Measurements from ENCODE around the gene TNFRSF9.
"Not testable (repeated sequence)": the region's sequence is repeated elsewhere in the genome, so short reads cannot be mapped to it uniquely, and the experiment has no call there.

TNFRSF9 gene

GRCh38 chr1:7960165-7960564 is 19.5 kb upstream of the TNFRSF9 start:
- DNase-seq, result peak; percentile 12

DNA sequence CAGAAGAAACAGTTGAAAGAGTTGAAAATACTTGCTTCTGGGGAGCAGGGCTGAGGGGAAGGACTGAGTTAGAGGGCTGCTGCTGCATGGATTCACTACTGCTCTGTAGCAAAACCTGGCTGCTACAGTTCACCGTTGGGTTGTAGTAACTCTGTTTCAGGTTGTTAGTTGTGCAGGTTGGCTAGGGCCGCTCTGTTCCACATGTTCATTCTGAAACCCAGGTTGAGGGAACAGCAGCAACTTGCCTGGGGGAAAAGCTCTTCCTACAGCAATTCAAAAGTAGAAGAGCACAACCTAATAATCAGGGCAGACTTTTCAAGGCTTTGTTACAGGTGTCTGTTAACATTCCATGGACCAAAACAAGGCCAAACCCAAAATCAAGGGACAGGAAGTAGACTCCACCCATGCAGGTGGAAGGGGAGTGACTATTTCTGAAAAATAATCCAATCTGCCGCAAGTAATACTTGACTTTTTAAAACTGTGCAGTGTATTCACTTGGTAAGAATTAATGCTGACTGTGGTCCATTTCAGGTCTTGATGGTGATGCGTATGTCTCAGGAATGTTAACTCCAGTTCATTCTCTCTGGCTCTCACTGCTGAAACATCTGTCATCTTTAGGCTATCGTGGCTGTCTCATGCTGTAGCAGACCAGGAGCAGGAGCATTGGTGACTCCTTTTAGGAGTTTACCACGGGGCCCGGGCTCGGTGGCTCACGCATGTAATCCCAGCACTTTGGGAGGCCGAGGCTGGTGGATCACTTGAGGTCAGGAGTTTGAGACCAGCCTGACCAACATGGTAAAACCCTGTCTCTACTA is 15.8 kb upstream of the TNFRSF9 start:
- DNase-seq, result no peak

GRCh38 chr1:7954683-7955082 is 14.0 kb upstream of the TNFRSF9 start:
- DNase-seq, result peak; percentile 28

DNA sequence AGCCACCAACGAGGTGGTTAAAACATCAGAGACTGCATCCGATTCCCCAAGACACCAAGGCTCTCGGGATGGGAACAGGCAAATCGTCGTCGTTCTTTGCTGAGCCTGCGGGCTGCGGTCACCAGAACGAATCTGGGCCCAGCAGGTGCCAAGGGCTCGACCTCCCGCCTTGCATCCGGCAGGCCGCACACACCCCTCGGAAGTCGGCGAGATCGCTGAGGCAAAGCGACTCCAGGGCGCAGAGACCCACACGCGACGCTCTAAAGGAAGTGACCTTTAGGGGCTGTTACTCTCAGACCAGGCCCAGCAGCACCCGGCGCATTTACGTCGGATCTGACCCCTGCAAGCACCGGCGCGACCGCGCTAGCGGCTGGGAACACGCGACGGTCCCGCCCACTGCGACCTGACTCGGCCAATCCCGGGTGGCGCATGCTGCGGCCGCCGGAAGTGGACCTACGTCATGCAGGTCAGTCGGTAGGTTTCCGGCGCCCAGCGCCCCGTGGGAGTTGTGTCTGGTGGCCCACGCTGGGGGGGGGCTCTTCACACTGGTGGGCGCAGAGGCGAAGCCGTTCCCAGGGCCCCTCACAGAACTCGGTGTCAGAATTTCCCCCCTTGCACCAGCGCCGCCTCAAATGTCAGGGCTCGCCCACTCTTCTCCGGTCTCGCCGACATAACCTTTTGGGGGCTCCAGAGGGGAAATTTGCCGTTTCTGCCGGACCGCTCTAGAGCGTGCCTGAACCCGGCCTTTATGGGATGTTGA is 13.4 kb upstream of the TNFRSF9 start:
- DNase-seq, result peak; percentile 92

DNA sequence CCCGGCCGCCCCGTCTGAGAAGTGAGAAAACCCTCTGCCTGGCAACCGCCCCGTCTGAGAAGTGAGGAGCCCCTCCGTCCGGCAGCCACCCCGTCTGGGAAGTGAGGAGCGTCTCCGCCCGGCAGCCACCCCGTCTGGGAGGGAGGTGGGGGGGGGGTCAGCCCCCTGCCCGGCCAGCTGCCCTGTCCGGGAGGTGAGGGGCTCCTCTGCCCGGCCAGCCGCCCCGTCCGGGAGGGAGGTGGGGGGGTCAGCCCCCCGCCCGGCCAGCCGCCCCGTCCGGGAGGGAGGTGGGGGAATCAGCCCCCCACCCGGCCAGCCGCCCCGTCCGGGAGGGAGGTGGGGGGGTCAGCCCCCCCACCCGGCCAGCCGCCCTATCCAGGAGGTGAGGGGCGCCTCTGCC is 12.2 kb upstream of the TNFRSF9 start:
- not testable (repeated sequence) for DNase-seq

DNA sequence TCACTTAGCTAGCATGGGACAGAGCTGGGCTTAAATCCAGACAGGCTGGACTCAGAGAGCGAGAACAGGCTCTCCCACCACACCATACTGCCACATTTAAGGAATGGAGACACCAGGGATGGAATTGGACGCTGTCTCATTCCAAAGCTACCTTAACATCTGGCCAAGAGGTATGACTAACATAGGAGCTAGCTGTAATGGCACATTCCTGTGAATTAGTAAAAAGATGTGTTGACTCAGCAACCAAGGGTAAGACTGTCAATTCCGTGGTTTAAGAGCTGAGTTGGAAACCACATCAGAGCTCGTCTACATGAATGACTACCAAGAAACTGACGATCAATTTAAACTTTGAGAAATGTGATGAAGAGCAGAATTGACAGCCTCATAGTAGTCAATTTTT is 8.3 kb upstream of the TNFRSF9 start:
- DNase-seq, result no peak

DNA sequence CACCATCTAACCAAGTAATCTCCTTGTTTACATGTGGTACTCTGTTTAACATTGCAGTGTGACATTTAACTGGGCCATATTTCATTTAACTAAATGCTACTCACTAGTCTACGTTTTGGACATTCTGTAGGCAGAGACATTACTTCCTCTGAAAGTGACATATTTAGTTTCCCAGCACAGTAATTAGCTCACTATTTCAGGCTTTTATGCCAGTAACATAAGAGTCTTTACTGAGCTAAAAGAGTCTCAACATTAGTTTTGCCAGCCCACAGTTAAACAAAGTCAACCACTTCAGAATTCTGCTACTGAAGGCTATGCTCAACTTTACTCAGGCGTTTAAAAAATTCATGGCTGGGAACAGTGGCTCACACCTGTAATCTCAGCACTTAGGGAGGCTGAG is 2.6 kb upstream of the TNFRSF9 start:
- no peak for DNase-seq

- peak; percentile 39 for DNase-seq
Observed at GRCh38 chr1:7942214-7942921, 1.7 kb upstream of the TNFRSF9 start.

GRCh38 chr1:7941437-7941793 is 776 bp upstream of the TNFRSF9 start:
- no peak for DNase-seq

GRCh38 chr1:7940034-7940433 is 605 bp downstream of the TNFRSF9 start:
- DNase-seq, result no peak

DNA sequence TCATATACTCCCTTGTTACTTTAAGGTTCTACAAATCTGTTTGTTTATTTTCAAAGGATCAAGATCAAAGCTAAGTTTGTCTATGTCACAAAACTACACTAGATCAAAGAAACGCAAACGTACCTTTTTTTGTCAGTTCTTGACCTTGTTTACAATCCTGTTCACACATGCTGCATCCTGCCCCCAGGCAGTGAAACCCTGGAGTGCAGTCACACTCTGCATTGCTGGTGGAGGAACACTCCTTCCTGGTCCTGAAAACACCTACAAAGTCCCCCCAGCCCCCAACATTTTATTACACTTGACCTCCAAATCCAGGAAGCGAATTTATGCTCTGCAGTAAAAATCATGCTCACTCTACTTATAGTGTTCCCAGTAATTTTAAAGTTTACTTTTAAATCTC is 2.6 kb downstream of the TNFRSF9 start:
- no peak for DNase-seq

DNA sequence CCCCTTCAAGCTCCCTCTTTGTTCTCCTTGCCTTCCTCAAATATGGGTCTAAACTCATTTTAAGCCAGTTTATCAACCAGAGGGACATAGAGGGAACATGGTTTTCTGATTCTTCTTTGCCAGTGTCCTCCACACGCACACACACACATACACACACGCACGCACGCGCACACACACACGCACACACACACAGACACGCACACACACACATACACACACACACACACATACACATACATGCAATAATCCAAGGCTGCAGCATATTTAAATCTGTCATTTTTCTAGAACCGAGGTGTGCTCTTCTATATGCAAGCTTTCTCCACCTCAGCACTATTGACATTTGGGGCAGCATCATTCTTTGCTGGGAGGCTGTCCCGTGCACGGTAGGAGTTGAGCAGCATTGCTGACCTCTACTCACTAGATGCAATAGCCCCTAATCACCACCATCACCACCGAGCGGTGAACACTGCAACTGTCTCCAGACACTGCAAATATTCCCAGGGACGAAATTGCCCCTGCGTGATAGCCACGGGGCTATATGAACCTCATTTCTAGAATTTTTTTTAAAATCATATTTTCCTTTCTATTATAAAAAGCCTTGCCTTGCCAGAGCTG is 8.0 kb downstream of the TNFRSF9 start:
- no peak for DNase-seq

GRCh38 chr1:7931446-7931812 is 9.2 kb downstream of the TNFRSF9 start:
- no peak for DNase-seq

- peak; percentile 7 for DNase-seq
Observed at GRCh38 chr1:7930645-7931445, 9.8 kb downstream of the TNFRSF9 start.

- no peak for DNase-seq
Observed at GRCh38 chr1:7929637-7930036, 11.0 kb downstream of the TNFRSF9 start.

- no peak for DNase-seq
Observed at GRCh38 chr1:7928247-7928646, 12.4 kb downstream of the TNFRSF9 start.

DNA sequence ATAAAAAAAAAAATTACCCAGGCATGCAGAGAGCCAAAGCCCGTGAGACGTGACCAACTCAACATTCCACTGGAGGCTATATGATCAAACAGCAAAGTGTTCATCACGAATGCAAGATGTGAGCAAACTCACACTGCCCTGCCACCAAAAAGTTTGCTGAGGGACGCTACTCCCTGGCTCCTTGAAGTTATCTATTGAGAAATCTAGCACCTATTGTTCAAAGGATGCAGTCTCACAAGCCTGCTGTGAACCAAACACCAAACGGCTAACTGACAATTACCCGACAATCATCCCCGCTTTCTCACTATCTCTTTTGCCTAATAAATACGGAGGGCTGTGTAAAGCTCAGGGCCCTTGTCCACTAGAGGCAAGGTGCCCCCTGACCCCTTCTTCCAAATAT is 13.6 kb downstream of the TNFRSF9 start:
- not testable (repeated sequence) for DNase-seq

DNA sequence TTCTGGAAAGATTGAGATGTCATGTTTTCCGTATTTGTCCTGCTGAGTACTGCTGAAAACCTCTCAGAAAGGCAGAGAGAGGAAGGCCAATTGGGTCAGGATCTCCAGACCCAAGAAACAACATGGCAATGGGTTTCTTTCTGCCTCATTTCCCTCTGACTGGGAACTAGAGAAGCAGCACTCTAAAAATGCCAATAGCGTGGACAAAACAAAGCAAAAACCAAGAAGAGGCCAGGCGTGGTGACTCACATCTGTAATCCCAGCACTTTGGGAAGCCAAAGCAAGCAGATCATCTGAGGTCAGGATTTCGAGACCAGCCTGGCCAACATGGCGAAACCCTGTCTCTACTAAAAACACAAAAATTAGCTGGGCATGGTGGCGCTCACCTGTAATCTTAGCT is 18.3 kb downstream of the TNFRSF9 start:
- no peak for DNase-seq

DNA sequence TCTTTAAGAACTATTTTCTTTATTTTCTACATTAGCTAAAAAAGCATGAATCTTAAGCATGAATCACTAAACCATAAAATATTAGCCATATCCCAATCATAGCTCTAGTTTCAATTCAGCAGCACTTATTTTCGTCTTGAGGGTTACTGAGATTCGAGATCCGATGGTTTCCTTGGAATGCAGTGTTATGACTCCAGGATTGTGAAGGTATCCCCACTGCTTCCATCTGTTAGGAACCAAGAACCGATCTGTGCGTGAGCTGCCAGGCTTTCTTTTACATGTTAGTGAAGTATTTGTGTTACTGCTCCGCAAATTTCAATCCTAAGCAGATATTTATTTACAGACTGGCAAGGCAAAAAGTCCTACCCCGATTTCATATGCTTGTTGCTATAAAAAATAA is 18.8 kb downstream of the TNFRSF9 start:
- no peak for DNase-seq

- no peak for DNase-seq
Observed at GRCh38 chr1:7919880-7920279, 20.8 kb downstream of the TNFRSF9 start.

DNA sequence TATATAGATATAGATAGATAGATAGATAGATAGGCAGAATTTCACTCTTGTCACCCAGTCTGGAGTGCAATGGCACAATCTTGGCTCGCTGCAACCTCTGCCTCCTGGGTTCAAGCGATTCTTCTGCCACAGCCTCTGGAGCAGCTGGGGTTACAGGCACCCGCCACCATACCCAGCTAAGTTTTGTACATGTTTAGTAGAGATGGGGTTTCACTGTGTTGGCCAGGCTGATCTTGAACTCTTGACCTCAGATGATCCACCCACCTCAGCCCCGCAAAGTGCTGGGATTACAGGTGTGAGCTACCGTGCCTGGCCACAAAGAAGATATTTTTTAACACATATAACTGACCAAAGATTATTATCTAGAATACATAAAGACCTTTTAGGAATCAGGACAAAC is 22.7 kb downstream of the TNFRSF9 start:
- not testable (repeated sequence) for DNase-seq

GRCh38 chr1:7916501-7916830 is 24.2 kb downstream of the TNFRSF9 start:
- no peak for DNase-seq

Measured in hematopoietic multipotent progenitor cell treated with erythropoietin and hydrocortisone succinate and interleukin-3 and kit ligand, for 8 days (in vitro differentiated cells).